Loucy (cell line): Measurements from ENCODE around the gene ASS1.

ENCODE experiments used
- H2AFZ ChIP-seq: fragments of 200-600 bp; sonication (generic); 2 replicates; pipeline ENCODE4 v1.6.0; 2016; ENCODE audit warnings: antibody characterized with exemption, mild to moderate bottlenecking, low read length, moderate library complexity
- H3F3A ChIP-seq: fragments of 200-600 bp; 2 replicates; pipeline ENCODE4 v1.6.0; 2016; ENCODE audit warnings: antibody characterized with exemption, low read depth, mild to moderate bottlenecking
- H3K27me3 ChIP-seq: fragments of 200-600 bp; sonication (generic); 2 replicates; pipeline ENCODE4 v1.6.1; 2014; ENCODE audit warnings: low read length, mild to moderate bottlenecking; ENCODE audit not compliant: insufficient read depth, poor library complexity, severe bottlenecking
- H3K36me3 ChIP-seq: fragments of 200-600 bp; sonication (generic); 2 replicates; pipeline ENCODE4 v1.6.1; 2016; ENCODE audit warnings: low read length; ENCODE audit not compliant: insufficient read depth
- H3K4me1 ChIP-seq: fragments of 200-600 bp; sonication (generic); 2 replicates; pipeline ENCODE4 v1.5.1; 2014; ENCODE audit warnings: low read length, mild to moderate bottlenecking; ENCODE audit not compliant: insufficient read depth, poor library complexity, severe bottlenecking
- H3K4me2 ChIP-seq: fragments of 200-600 bp; sonication (generic); 2 replicates; pipeline ENCODE4 v1.6.0; 2014; ENCODE audit warnings: antibody characterized with exemption, low read length, low read depth, mild to moderate bottlenecking; ENCODE audit not compliant: poor library complexity, severe bottlenecking
- H3K4me3 ChIP-seq: fragments of 200-600 bp; sonication (generic); 2 replicates; pipeline ENCODE4 v1.5.1; 2014; ENCODE audit warnings: low read length, mild to moderate bottlenecking, mixed read lengths; ENCODE audit not compliant: poor library complexity, severe bottlenecking
- H3K79me2 ChIP-seq: fragments of 200-600 bp; sonication (generic); 2 replicates; pipeline ENCODE4 v1.6.1; 2014; ENCODE audit warnings: low read length; ENCODE audit not compliant: insufficient read depth
- H3K9ac ChIP-seq: fragments of 200-600 bp; sonication (generic); 2 replicates; pipeline ENCODE4 v1.6.0; 2014; ENCODE audit warnings: mild to moderate bottlenecking, low read depth, low read length, moderate library complexity; ENCODE audit not compliant: poor library complexity, severe bottlenecking
- H3K9me2 ChIP-seq: fragments of 200-600 bp; sonication (generic); replicated peaks from 2 replicates; pipeline ENCODE4 v1.6.1; 2016; ENCODE audit warnings: low read depth, low read length, mixed read lengths
- H3K9me3 ChIP-seq: fragments of 200-600 bp; sonication (generic); 2 replicates; pipeline ENCODE4 v1.6.1; 2014; ENCODE audit warnings: mild to moderate bottlenecking, antibody characterized with exemption, low read length, low read depth; ENCODE audit not compliant: insufficient read depth
- H4K20me1 ChIP-seq: fragments of 200-600 bp; sonication (generic); 2 replicates; pipeline ENCODE4 v1.6.0; 2014; ENCODE audit warnings: antibody characterized with exemption, low read length, mild to moderate bottlenecking; ENCODE audit not compliant: insufficient read depth, poor library complexity, severe bottlenecking
- EZH2phosphoT487 ChIP-seq: fragments of 200-600 bp; IDR thresholded peaks from 2 replicates; pipeline ENCODE4 v1.6.1; 2018; ENCODE audit warnings: antibody characterized with exemption, mild to moderate bottlenecking, moderate library complexity, borderline replicate concordance
- TF ChIP-seq, protein P1 (sequence below): fragments of 200-600 bp; sonication (generic); conservative IDR thresholded peaks from 2 replicates; pipeline ENCODE4 v1.5.1; 2014; ENCODE audit warnings: mild to moderate bottlenecking, antibody characterized with exemption, low read length

ASS1 gene

DNA sequence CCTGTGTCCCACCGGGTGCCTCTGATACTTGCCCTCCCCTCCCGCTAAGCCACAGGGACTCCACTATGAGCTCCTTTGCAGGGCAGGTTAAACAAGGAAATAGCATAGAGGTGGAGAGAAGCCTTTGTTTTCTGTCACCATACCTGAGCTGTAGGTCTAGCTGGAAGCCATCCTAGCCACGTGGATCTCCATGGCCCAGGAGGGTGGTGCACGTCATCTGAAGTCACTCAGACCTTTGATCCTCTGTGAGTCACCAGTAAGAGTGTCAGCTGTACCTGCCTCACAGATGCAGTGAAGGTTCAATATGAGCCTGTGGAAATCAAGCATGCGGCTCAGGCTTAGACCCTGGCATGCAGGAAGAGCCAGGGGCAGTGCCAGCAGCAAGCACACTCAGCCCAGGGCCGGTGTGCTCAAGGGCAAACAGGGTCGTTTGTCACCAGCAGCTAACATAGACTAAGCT, 55.1 kb downstream of the ASS1 start:
- Histone ChIP-seq H4K20me1 (no peaks in the 10 kb centered on the region), H3K27me3 (no peaks in the 10 kb centered on the region), H3K9me3 (no peaks in the 10 kb centered on the region), H3K4me3 (no peak overlapping the region), H3K9ac (no peak overlapping the region), H3K4me1 (no peaks in the 10 kb centered on the region), H3K36me3 (no peaks in the 10 kb centered on the region), H3F3A (no peaks in the 10 kb centered on the region), H3K79me2 (no peaks in the 10 kb centered on the region), H2AFZ (no peak overlapping the region), H3K9me2 (no peaks in the 10 kb centered on the region), H3K4me2 (no peak overlapping the region)
- TF ChIP-seq, protein P1, sequence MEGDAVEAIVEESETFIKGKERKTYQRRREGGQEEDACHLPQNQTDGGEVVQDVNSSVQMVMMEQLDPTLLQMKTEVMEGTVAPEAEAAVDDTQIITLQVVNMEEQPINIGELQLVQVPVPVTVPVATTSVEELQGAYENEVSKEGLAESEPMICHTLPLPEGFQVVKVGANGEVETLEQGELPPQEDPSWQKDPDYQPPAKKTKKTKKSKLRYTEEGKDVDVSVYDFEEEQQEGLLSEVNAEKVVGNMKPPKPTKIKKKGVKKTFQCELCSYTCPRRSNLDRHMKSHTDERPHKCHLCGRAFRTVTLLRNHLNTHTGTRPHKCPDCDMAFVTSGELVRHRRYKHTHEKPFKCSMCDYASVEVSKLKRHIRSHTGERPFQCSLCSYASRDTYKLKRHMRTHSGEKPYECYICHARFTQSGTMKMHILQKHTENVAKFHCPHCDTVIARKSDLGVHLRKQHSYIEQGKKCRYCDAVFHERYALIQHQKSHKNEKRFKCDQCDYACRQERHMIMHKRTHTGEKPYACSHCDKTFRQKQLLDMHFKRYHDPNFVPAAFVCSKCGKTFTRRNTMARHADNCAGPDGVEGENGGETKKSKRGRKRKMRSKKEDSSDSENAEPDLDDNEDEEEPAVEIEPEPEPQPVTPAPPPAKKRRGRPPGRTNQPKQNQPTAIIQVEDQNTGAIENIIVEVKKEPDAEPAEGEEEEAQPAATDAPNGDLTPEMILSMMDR: no peak
- no peak for TF ChIP-seq EZH2phosphoT487

DNA sequence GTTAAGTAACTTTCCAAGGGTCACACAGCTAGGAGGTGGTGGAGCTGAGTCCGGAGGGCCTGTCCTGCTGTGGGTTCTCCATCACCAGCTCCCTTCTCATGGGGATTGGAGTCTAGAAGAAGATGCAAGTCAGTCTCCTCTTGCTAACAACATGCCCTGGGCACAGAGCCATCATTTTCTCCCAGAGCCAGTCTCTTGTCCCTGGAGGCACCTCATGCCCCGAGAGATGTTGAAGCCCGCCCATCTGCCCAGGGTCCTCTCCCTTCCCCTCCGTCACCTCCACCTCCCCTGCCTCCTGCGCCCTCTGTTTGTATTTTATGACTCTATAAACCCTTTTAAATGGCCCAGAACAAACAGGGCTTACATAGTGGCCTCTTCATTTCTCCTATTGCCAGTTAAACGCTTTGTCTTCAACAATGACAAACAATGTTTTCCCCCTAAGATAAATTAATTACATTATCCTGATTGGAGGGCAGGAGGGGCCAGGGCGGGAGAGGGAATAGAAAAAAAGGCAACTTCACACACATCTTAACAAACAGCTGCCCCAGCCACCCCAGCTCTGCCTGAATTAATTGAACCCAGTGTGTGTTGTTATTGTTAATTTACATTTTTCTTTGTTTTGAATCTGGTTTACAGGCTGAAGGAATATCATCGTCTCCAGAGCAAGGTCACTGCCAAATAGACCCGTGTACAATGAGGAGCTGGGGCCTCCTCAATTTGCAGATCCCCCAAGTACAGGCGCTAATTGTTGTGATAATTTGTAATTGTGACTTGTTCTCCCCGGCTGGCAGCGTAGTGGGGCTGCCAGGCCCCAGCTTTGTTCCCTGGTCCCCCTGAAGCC, 55.8 kb downstream of the ASS1 start:
- Histone ChIP-seq H4K20me1 (no peaks in the 10 kb centered on the region), H2AFZ (no peak overlapping the region), H3F3A (no peaks in the 10 kb centered on the region), H3K79me2 (no peaks in the 10 kb centered on the region), H3K4me1 (no peaks in the 10 kb centered on the region), H3K4me2 (no peak overlapping the region), H3K9me2 (no peaks in the 10 kb centered on the region), H3K36me3 (no peaks in the 10 kb centered on the region), H3K9ac (no peak overlapping the region), H3K9me3 (no peaks in the 10 kb centered on the region), H3K27me3 (no peaks in the 10 kb centered on the region), H3K4me3 (no peak overlapping the region)
- no peak for TF ChIP-seq EZH2phosphoT487
- TF ChIP-seq, protein P1: no peak

DNA sequence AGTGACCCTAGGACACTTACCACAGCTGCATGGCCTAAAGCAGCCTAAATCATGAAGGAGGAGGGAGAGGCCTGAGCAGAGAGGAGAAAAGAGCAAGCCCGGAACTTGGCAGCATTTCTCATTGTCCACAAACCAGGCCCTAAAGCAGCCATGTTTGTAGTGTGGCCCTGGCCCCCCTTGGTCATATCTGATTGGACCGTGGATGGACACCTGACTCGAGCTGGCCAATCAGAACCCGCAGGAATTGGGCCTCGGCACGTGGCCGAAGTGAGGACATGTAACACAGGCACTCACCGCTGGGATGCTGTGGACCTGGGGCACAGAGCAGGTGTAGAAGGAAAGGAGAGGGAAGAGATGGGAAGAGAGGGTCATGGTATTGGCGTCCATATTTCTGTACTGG, 56.9 kb downstream of the ASS1 start:
- no peaks in the 10 kb centered on the region for H3F3A ChIP-seq
- TF ChIP-seq EZH2phosphoT487: no peak
- TF ChIP-seq, protein P1: no peak
- H3K4me2 ChIP-seq: no peak overlapping the region
- no peaks in the 10 kb centered on the region for H3K4me1 ChIP-seq
- H4K20me1 ChIP-seq: no peaks in the 10 kb centered on the region
- no peak overlapping the region for H3K9ac ChIP-seq
- H3K27me3 ChIP-seq: no peaks in the 10 kb centered on the region
- no peaks in the 10 kb centered on the region for H3K79me2 ChIP-seq
- H3K36me3 ChIP-seq: no peaks in the 10 kb centered on the region
- no peaks in the 10 kb centered on the region for H3K9me2 ChIP-seq
- H2AFZ ChIP-seq: no peak overlapping the region
- no peak overlapping the region for H3K4me3 ChIP-seq
- no peaks in the 10 kb centered on the region for H3K9me3 ChIP-seq
